ENCODE results near the gene ZFR.

The ZFR gene

GRCh38 chr5:32309761-32310160 is 134.8 kb downstream of the ZFR start:
- CTCF ChIA-PET = no interaction called here
- POLR2A ChIA-PET (ENCODE audit: low non-redundant PET) = no interaction called here

DNA sequence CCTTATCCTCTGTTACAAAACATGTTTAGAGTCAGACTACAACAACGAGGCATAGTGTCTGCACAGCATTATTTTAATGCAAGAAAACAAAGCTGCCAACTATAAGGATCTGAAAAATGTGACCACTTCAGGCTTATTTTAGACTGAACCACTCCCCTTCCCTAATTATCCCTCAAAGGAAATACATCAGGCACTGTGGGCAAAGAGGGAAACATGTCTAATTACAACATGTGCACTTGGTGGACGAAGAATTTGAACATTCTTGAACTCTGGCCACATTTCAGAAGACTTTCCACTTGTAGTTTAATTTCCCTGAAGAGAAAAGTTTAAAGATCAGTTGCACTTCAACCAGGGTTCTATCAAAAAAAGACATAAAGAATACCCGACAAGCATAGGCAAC is 135.6 kb downstream of the ZFR start:
- DNase-seq (ENCODE audit: low spot score) = no peak

More at GRCh38 chr5:32309761-32310160, 134.8 kb downstream of the ZFR start:
- DNase-seq (ENCODE audit: low spot score) = no peak
- H3K27ac ChIP-seq = no peak overlapping the region
- TF ChIP-seq CTCF (conservative IDR thresholded peaks at IDR 0.05; ENCODE audit: low read depth) = no peak

DNA sequence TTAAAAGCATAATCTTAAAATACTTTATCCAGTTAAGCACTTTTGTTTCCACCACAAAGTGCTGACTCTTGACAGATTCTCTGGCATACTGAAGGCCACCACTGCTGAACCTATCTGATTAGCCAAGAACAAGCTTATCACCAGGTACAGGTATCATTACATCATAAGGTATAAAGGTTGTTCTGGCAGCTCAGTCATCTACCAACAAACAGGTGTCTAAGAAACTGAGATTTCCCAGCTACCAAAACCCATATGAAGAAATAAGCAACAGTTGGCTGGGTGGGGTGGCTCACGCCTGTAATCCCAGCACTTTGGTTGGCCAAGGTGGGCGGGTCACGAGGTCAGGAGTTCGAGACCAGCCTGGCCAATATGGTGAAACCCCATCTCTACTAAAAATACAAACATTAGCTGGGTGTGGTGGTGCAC is 136.8 kb downstream of the ZFR start:
- ChIA-PET CTCF (interaction anchor here (0.5 kb wide), 2 partner anchors 12 to 75 kb away, joined by 4 read pairs; no protein-coding TSS in a partner anchor), POLR2A (ENCODE audit: low non-redundant PET) (no interaction called here)
- no peak for TF ChIP-seq CTCF (conservative IDR thresholded peaks at IDR 0.05; ENCODE audit: low read depth)
- H3K27ac ChIP-seq = no peak overlapping the region
- no peak for DNase-seq (ENCODE audit: low spot score)

More for the DNA sequence above, 135.6 kb downstream of the ZFR start:
- TF ChIP-seq CTCF (conservative IDR thresholded peaks at IDR 0.05; ENCODE audit: low read depth) = no peak
- H3K27ac ChIP-seq = no peak overlapping the region
- CTCF ChIA-PET = interaction anchor here (0.6 kb wide), 1 partner anchor 70 kb away, joined by 3 read pairs; no protein-coding TSS in a partner anchor
- POLR2A ChIA-PET (ENCODE audit: low non-redundant PET) = no interaction called here

GRCh38 chr5:32304622-32305021 is 139.9 kb downstream of the ZFR start:
- CTCF ChIA-PET = interaction anchor here (0.6 to 0.7 kb wide), 2 partner anchors 165 to 334 kb away, joined by 3 to 6 read pairs; no protein-coding TSS in a partner anchor
- no peak for DNase-seq (ENCODE audit: low spot score)
- POLR2A ChIA-PET (ENCODE audit: low non-redundant PET) = no interaction called here

More at GRCh38 chr5:32304622-32305021, 139.9 kb downstream of the ZFR start:
- H3K27ac ChIP-seq = no peak overlapping the region
- no peak for TF ChIP-seq CTCF (conservative IDR thresholded peaks at IDR 0.05; ENCODE audit: low read depth)

Data from RWPE1 (cell line).